Nucleus accumbens (tissue), 56 donors: Measurements from ENCODE around the gene DNMT1.
A peak's percentile ranks its signal among the peaks of the same experiment; 100 is the strongest.
"Not testable (repeated sequence)": the region's sequence is repeated elsewhere in the genome, so short reads cannot be mapped to it uniquely, and the experiment has no call there.

Experiments used
- DNase-seq, 56 donors: peaks; one replicate each; lab custom pipeline; 2025; lab: John Stamatoyannopoulos, UW

Gene DNMT1

DNA sequence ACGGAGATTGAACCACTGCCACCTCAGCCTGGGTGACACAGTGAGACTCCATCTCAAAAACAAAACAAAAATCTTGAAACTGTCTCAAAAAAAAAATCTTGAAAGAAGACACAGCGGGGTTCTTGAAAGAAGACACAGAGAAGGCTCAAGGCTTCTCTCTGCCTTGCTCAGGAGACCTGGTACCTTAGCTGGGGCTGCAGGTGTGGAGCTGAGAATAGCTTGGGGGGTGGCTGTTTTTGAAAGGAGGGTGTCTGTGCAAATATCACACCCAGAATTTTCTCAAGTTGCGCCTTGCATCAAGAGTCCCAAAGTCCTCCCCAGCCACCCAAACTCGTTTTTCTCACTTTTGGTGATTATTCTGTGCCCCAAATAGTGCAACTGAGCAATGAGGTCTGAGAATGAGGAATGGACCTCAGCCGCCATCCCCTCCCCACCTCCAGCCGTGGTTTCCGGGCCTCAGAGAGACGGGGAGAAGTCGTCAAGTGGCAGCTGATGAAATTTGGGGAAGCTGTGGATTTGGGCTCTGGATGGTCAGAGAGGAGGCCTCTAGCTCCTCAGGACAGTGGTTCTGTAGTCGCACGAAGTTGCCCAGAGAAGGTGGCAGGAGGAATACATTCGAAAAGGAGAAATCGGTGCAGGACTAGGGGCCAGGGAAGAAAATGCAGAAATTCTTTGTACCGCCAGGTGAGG lies 27.6 kb upstream of the DNMT1 start:
- DNase-seq, result no peak

DNA sequence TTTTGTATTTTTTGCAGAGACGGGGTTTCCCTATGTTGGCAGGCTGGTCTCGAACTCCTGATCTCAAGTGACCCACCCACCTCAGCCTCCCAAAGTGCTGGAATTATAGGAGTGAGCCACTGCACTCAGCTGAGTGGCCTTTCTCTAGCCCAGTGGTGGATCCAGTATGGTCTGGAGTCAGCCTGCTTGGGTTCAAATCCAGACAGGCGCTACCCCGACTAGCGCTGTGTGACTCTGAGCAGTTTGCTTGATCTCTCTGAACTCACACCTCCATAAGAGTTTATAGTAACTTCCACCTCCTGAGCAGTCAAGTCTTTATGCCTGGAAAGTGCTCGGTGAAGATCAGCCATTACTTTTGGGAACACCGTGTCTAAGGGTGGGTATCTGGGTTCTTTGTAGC lies 25.9 kb upstream of the DNMT1 start:
- DNase-seq, result no peak

DNA sequence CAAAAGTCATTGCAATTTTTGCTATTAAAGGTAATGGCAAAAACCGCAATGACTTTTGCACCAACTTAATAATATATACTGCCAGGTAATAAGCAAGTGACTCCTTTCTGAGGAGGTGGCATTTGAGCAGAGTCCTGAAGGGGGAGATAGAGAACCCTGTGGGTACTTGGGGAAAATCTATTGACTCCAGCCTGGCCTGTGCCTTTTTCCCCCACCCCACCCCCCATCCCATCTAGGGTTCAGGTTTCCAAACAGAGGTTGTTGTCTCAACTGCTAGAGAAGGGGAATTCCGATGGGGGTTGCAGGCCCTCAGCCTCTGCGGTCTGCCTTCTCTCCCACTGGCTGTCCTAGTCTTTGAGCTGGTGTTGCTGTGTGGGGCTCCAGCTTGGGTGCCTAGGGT lies 24.9 kb upstream of the DNMT1 start:
- no peak for DNase-seq

DNA sequence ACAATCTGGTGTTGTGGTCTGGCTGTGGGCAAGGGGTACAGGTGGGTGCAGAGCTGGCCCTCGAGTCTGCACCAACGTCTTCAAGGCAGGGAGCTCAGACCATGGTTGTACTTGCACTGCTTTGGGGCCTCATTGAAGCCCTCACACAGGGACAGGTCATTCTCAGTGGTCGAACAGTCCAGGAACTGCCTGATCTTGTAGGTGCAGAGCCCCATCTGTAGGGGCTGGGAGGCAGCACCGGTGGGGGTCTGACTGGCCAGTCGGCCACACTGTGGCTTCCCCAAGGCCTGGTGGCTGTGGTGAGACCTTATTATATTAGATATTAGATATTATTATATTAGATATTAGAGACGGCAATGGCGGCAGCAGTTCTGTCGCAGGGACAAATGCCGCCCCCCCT lies 22.3 kb upstream of the DNMT1 start:
- no peak for DNase-seq

DNA sequence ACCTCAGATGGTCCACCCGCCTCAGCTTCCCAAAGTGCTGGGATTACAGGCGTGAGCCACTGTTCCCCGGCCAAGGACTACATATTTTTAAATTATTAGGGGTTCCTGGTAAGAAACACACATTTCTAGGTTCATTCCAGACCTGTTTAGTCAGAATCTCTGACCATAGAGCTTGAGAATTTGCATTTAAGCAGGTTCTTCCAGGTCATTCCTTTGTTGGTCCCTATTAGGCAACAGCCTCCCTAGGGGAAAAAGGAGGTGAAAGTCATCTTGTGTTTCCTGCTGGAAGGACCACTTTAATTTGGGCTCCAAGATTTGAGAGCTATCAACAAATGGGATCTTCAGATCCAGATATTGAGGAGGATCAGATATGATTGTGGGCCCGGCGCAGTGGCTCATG lies 20.0 kb upstream of the DNMT1 start:
- no peak for DNase-seq

DNA sequence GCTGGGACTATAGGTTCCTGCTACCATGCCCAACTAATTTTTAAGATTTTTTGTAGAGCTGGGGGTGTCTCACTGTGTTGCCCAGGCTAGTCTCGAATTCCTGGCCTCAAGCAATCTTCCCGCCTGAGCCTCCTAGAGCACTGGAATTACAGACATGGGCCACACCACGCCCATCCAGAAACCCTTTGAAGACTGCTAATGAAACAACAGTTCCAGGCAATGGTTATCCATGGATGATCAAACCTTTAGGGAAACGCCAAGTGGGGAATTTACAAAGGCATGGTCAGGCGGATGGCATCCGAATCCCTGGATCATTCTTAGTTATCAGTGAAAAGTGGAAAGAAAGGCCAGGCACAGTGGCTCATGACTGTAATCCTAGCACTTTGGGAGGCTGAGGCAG lies 16.9 kb upstream of the DNMT1 start:
- DNase-seq, result no peak

DNA sequence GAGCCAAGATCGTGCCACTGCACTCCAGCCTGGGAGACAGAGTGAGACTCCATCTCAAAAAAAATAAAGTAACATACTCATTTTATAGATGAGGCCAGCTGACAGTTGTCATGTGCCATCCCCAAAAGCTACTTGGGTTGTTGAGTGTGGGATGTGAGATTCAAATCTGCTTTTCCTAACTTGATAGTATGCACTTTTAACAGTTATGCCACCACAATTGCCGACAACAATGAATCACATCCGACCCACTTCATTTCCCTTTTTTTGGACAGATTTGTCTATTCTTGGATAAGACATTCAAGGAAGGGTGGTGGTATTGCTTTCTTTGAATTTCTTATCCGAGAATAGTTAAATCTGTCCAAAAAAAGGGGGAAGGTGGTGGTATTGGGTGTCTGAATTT lies 16.3 kb upstream of the DNMT1 start:
- DNase-seq, result no peak

DNA sequence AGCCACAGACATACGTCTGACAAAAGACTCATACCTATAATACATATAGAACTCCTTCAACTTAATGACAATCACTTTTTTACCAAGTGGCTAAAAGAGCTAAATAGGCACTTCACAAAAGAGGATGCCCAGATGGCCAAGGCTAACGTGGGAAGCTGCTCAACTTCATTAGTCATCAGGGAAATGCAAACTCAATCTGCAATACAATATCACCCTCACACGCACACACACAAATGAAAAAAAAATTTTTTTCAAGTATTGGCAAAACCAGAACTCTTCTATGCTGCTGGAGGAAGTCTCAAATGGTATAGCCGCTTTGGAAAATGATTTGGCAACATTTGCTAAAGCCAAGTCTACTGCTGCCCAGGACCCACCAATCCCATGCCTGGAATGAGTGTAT lies 14.6 kb upstream of the DNMT1 start:
- DNase-seq, result no peak

DNA sequence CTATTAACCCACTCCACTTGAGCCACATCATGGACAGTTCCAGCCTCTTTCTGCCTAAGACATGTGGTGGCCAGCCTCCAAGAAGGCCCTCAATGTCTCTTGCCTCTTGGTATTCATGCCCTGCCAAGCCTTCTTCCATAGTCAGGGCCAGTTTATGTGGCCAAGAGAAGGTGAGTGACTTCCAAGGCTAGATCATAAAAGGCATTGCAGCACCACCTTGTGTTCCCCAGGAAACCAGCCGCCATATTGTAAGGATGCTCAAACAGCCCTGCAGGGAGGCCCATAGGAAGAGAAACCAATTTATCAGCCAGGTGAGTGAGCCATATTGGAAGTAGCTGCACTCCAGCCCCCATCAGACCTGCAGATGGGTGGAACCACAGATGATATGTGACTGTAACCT lies 12.3 kb upstream of the DNMT1 start:
- DNase-seq, result no peak

DNA sequence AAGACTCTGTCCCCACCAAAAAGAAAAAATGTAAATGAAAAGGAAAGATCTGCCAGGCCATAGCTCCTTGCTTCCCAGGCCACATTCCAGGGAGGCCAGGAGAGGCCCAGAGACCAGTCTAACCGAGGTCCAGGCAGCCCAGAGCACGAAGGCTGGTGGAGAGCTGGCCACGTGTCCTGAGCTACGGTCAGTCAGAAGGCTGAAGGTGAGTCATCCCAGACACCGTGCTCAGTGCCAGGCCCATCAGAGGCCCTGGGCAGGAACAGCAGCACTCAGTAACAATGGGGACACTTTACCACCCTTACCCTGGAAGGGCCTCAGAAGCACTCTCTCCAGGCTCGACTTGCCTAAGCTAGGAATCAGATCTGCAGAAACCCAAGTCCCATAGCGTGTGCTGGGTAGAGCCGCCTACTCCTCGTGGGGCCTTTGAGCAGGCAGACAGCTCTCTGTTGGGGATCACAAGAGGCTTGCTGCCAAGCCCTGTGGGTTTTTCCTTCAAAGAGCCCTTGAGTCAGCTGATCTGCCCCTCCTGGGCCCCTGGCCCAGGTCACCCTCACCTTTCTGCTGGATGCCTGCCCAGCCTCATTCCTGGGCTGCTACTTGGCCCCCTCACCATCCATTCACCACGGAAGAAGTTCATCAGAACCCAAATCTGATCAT lies 11.6 kb upstream of the DNMT1 start:
- DNase-seq, result no peak

DNA sequence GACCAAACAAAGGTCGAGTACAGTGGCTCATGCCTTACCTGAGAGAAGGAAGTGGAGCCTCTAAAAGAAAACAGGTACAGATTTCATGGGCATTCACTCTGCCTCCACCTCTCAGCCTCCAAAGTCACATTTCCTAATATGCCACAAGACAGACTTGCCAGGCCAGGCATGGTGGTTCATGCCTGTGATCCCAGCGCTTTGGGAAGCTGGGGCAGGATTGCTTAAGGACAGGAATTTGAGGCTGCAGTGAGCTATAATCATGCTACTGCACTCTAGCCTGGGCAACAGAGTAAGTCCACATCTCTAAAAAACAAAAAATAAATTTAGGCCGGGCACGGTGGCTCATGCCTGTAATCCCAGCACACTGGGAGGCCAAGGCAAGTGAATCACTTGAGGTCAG lies 10.9 kb upstream of the DNMT1 start:
- no peak for DNase-seq

DNA sequence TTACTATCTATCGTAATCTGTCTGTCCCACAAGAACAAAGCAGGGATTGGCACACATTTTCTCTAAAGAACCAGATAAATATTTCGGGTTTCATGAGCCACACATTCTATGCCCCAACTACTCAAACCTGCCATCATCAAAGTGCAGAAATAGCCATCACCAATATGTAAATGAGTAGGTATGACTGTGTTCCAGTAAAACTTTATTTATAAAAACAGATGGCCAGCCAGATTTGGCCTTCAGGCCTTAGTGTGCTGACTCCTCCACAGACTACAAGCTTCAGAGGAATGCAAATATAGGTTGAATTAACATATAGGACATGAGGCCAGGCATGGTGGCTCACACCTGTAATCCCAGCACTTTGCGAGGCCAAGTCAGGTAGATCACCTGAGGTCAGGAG lies 8.9 kb upstream of the DNMT1 start:
- no peak for DNase-seq

DNA sequence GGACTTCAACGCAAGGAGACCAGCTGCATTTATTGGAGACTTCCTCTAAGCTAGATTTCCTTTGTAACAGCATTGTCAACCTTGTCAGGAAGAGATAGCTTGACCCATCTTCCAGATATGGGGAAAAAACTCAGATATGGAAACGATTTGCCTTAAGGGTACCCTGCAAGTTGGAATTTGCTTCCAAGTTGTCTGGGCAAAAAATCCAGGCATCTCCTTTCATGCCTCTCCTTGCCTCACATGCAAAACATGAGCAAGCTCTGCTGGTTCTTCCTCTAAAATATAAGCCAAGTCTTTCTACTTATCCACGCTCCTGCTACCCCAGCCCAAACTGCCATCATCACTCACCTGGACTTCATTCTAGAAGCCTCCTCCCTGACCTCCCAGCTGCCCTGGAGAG lies 6.4 kb upstream of the DNMT1 start:
- DNase-seq, result no peak

DNA sequence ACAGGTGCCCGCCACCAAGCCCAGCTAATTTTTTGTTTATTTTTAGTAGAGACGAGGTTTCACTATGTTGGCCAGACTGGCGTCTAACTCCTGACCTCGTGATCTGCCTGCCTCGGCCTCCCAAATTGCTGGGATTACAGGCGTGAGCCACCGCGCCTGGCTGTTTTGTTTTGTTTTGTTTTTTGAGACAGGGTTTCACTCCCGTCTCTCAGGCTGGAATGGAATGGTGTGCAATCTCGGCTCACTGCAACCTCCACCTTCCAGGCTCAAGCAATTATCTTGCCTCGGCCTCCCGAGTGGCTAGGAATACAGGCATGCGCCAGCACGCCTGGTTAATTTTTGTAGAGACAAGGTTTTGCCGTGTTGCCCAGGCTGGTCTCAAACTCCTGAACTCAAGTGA lies 5.3 kb upstream of the DNMT1 start:
- not testable (repeated sequence) for DNase-seq

DNA sequence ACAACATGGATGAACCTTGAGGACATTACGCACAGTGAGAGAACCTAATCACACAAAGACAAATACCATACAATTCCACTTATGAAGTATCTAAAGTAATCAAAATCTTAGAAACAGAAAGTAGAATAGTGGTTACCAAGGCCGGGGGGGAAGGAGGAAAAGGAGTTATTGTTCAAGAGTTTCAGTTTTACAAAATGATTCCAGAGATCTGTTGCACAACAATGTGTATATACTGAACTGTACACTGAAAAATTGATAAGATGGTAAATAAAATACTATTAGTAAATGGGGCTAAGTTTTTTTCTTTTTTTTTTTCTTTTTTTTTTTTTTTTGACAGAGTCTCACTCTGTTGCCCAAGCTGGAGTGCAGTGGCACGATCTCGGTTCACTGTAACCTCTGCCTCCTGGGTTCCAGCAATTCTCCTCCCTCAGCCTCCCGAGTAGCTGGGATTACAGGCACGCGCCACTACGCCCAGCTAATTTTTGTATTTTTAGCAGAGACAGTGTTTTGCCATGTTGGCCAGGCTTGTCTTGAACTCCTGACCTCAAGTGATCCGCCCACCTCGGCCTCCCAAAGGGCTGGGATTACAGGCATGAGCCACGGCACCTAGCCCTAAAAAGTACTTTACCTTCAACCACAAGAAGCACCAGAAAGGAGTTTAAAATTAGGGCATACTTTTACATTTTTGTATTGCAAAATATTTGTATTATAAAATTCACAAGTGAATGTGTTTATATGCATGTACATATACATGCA lies 4.3 kb upstream of the DNMT1 start:
- DNase-seq, result not testable (repeated sequence)

DNA sequence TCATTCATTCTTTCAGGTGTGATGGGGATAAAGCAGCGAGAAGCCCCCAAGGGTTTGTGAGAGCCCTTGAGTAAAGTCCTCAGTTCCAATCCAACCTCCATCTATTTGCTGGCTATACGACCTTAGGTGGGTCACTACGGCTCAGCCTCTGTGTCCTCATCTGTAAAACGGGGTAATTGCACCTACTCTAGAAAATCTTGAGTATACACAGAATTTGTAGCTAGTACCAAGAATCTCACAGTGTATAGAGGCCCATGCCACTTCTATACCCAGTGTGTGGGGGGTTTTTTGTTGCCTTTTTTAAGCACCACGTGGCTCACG lies 406 bp upstream of the DNMT1 start:
- no peak for DNase-seq

DNA sequence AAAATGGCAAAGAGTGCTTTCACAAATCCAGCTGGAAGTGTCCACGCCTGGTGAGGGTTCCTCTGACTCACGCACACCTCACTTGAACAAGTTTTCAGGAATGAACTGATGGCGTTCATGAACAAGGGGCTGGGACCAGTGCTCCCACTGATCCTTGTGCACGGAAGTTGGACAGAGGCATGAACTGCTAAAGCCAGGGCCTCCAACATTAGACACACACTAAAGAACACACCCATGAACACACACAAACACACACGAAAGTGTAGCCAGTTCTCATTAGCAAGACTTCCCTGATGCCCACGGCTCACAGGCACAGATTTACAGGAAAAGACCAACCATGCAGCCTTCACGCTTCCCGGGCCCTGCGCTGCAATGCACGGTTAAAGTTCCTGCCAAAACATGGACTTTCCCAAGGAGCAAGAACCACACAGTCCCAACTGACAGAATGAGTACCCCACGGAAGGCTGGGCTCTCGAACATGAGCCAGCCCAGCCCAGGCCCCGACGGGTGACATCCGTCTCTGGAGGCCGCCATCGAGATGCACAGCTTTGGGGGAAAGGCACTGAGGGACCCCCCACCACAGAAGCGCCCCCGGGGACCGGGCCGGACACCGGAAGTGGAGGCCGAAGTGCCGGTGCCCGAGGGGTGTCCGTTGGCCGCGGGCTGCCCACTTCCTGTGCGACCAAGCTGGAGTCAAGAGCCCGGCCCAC lies 808 bp downstream of the DNMT1 start:
- DNase-seq, result peak in 5 of 56 donors; percentile 26 to 71 (median 39)

DNA sequence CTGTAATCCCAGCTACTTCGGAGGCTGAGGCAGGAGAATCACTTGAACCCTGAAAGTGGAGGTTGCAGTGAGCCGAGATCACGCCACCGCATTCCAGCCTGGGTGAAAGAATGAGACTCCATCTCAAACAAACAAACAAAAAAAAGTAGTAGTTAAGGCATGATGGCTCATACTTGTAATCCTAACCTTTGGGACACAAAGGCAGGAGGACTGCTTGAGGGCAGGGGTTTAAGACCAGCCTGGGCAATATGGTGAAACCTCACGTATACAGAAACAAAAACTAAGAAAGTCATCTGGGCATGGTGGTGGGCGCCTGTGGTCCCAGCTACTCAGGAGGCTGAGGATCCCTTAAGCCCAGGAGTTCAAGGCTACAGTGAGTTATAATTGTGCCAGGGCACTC lies 1.8 kb downstream of the DNMT1 start:
- no peak for DNase-seq

DNA sequence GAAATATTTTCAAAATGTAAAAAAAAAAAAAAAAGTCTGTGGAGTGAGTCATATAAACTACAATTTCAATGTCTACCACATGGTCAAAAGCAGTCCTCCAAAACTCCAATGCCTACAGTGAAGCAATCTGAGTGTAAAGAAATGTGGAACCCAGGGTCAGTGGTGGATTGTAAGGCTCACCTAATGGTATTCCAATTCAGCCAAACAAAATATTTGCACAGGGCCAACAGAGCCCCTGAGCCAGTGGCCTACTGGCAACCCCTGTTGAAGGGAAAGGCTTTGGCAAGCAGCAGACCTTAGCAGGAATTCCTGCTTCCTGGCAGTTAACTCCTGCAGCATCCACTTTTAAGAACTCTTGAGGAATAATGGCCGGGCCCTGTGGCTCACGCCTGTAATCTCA lies 3.4 kb downstream of the DNMT1 start:
- no peak for DNase-seq

DNA sequence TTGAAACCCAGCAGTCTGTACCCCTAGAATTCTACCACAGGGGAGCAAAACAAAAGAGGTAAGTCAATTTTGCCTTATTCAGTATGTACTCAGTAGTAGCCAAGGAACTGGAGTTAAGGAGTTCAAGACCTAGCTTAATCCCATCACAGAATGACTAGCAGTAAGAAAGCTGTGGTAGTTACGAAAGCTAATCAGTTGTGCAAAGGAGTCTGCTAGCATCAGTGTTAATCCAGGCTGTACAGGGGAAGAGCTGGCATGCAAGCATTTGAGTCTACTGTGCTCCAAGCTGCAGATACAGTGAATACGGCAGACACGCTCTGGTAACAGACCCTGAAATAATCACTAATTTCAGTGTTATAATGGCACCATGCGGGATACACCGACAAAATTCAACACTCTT lies 4.7 kb downstream of the DNMT1 start:
- no peak for DNase-seq

DNA sequence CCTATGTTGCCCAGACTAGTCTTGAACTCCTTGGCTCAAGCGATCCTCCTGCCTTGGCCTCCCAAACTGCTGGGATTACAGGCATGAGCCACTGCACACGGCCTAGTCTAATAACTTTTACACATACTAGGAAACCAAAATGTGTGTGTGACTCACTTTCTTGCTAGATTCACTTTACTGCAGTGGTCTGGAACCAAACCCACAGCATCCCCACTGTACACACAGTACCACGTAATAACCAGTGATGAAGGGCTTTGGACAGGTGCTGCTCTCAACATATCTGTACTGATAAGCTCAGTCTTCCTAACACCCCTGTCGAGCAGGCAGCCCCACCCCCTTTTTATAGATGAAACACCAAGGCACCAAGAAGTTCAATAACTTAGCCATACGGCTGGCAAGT lies 5.1 kb downstream of the DNMT1 start:
- DNase-seq, result no peak

DNA sequence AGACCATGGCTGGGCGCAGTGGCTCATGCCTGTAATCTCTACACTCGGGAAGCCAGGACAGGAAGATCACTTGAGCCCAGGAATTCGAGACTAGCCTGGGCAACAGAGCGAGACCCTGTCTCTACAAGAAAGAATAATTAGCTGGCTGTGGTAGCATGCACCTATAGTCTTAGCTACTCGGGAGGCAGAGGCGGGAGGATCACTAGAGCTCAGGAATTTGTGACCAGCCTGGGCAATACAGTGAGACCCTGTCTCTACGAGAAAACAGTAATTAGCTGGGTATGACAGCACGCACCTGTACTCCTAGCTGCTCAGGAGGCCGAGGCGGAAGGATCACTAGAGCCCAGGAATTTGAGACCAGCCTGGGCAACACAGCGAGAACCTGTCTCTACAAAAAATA lies 7.4 kb downstream of the DNMT1 start:
- DNase-seq, result no peak
